ENCODE measurements around the gene ZNF101.

DNA sequence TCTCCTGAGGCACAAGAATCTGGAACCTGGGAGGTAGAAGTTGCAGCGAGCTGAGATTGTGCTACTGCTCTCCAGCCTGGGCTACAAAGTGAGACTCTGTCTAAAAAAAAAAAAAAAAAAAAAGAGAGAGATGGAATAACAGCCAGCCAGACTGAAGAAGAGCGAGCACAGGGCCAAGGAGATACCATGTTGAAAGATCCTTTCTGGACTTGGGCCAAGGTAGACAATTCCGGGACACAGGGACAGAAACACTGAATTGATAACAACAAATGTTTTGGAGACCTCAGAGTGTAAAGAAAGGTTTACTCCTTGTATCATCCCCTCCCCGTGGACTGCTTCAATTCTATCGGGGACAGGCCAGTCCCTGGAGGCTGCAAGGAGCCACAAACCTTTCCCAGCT is 45.3 kb upstream of the ZNF101 start:
- no peak for TF ChIP-seq SPI1 (IDR thresholded peaks at IDR 0.05; ENCODE audit: borderline replicate concordance, low read depth)
- TF ChIP-seq, protein P1, sequence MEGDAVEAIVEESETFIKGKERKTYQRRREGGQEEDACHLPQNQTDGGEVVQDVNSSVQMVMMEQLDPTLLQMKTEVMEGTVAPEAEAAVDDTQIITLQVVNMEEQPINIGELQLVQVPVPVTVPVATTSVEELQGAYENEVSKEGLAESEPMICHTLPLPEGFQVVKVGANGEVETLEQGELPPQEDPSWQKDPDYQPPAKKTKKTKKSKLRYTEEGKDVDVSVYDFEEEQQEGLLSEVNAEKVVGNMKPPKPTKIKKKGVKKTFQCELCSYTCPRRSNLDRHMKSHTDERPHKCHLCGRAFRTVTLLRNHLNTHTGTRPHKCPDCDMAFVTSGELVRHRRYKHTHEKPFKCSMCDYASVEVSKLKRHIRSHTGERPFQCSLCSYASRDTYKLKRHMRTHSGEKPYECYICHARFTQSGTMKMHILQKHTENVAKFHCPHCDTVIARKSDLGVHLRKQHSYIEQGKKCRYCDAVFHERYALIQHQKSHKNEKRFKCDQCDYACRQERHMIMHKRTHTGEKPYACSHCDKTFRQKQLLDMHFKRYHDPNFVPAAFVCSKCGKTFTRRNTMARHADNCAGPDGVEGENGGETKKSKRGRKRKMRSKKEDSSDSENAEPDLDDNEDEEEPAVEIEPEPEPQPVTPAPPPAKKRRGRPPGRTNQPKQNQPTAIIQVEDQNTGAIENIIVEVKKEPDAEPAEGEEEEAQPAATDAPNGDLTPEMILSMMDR (IDR thresholded peaks at IDR 0.05; ENCODE audit: insufficient read depth, low read length), result no peak
- TF ChIP-seq POLR2AphosphoS5 (IDR thresholded peaks at IDR 0.05; ENCODE audit: low read depth), result no peak
- TF ChIP-seq REST (IDR thresholded peaks at IDR 0.05; ENCODE audit: insufficient replicate concordance, low read depth), result no peak

Measured in HL-60 (cell line).